Measurements from ENCODE around the gene SLC2A14.
A peak's percentile ranks its signal among the peaks of the same experiment; 100 is the strongest.
"Not testable (repeated sequence)": the region's sequence is repeated elsewhere in the genome, so short reads cannot be mapped to it uniquely, and the experiment has no call there.

Gene SLC2A14

DNA sequence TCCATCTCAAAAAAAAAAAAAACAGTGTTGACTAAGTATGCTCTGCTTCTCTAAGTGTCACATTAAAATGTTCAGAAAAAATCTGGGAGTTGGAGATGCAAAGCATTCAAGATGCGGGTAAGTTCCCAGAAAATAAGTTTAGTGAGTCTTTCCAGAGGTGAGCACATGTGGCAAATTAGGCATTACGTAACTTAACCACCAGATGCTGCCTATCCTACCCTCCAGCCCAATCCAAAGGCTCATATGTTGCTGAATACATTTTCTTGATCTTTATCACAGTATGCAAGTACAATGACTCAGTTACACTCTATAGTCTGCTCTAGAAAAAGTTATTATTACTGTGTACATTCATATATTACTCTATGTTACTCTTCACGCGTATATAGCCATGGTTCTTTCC lies 3.6 kb downstream of the SLC2A14 start:
- no peak for DNase-seq

DNA sequence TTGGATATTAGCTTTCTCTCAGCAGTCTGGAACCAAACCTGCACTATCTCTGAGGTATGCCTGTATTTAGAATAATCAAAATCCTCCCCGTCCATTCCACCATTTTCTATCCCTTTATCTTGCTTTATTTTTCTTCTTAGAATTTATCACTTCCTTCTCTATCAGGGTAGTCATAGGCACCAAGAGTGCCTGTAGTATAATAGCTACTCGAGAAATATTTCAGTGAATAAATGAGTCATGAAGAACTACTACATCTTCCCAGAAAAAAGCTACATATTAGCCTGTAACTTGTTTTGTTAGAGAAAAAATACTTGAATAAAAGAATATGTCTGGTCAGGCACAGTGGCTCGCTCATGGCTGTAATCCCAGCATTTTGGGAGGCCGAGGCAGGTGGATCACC lies 4.3 kb downstream of the SLC2A14 start:
- no peak for DNase-seq

DNA sequence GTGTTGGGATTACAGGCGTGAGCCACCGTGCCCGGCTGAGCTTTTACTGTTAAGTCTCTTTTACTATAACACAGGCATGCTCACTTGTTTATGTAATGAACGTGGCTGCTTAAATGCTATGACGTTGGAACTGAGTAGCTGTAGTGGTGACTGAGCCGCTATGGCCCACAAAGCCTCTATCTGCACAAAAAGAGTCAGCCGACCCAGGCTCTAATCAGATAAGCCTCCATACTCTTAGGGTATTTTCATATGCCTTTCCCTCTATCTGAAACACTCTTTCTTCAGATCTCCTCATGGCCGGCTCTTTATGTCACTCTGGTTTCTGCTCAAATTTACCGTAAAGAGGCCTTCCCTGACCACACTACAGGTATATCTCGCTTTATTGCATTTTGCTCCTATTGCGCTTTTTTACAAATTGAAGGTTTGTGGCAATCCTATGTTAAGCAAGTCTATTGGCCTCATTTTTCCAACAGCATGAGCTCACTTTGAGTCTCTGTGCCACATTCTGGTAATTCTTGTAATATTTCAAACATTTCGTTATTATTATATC lies 8.0 kb downstream of the SLC2A14 start:
- DNase-seq = no peak

DNA sequence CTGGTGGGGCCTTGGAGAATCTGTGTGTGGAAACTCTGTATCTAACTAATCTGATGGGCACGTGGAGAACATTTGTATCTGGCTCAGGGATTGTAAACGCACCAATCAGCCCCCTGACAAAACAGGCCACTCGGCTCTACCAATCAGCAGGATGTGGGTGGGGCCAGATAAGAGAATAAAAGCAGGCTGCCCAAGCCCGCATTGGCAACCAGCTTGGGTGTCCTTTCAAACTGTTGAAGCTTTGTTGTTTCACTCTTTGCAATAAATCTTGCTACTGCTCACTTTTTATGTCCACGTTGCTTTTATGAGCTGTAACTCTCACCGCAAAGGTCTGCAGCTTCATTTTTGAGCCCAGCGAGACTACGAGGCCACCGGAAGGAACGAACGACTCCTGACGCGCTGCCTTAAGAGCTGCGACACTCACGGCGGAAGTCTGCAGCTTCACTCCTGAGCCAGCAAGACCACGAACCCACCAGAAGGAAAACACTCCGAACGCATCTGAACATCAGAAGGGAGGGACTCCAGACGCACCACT lies 9.8 kb downstream of the SLC2A14 start:
- peak in 2 of 4 experiments; percentile 13 to 26 for DNase-seq

DNA sequence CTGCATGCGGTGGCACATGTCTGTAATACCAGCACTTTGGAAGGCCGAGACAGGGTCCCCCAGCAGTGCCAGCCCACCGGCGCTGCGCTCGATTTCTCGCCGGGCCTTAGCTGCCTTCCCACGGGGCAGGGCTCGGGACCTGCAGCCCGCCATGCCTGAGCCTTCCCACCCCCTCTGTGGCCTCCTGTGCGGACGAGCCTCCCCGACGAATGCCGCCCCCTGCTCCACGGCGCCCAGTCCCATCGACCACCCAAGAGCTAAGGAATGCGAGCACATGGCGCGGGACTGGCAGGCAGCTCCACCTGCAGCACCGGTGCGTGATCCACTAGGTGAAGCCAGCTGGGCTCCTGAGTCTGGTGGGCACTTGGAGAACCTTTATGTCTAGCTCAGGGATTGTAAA lies 10.4 kb downstream of the SLC2A14 start:
- DNase-seq = not testable (repeated sequence)

DNA sequence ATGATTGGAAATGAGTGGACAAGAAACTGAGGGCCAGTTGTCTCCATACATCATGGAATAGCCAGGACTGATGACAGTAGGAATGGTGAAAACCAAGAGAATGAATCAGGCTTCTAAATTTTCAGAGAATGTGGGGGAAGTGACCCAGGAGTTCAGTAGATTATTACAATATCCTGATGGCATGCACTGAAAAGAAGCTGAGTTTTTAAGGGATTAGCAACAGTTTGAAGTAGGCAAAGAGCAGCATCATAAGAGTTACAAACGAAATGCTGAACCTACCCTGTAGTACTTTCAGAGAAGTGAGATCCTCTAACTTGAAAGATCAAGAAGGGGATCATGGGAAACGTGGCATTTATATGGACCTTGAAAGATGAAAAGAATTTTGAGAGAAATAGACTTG lies 13.2 kb downstream of the SLC2A14 start:
- no peak for DNase-seq

DNA sequence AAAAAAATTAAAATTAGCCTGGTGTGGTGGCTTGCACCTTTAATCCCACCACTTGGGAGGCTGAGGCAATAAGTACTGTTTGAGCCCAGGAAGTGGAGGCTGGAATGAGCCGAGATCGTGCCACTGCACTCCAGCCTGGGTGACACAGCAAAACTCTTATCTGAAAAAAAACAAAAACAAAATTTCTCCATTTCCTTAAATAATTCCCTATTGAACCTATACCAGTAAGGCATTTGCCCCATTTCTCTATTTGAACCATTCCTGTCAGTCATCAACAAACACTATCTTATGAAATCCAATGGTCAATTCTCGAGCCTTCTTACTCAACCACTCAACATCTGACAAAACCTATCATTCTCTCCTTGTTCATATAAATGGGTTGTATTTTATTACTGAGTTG lies 14.7 kb downstream of the SLC2A14 start:
- peak in 1 of 4 experiments; percentile 39 for DNase-seq

DNA sequence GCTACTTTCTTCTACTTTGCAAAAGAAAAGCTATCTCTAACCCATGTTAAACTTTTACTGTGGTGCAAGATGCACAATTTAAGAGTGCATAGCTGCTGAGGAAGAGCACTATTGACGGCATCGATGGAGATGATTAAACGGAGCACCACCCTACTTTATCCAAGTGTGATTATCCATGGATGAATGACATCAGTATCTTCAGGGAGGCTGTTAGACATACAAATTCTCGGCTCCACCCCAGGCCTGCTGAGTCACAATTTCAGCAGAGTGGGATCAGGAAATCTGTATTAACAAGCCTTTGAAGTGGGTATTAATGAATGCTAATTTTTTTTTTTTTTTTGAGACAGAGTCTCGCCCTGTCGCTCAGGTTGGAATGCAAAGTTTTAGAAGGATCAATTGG lies 16.2 kb downstream of the SLC2A14 start:
- DNase-seq = no peak

DNA sequence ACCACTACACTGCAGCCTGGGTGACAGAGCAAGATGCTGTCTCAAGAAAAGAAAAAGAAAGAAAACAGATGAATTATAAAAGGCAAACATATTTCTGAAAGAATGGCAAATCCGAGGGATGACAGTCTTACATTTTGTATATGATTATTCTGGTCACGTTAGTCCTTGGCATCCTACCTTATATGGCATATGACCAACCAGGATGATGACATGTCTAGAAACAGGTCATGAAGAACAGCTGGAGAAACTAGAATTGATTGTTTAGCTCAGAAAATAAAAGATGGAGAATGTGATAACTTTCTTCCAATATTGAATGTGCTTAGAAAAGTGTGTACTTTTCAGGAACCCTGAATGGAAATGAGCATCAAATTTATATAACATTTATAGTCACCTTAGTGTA lies 19.2 kb downstream of the SLC2A14 start:
- DNase-seq = no peak

DNA sequence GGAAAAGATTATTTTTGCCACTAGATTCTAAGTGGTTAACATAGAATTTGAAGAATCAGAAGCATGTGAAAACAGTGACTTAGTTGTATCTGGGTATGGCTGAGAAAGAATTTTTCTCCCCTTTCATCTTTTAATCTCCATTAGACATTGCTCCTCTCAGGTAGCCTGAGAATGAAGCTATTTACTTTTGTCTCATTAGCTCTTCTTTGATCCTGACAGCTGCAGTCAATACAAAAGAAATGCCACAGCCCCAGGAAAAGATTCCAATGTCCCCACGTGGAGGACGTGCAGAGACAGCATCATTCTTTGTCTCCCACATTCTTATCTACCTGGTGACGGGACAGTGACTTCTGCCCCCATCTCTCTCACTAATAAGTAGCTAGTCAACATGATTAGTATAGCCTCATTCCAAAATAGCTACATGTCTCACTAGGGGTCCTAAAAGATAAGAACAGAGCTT lies 21.1 kb downstream of the SLC2A14 start:
- not testable (repeated sequence) for DNase-seq

DNA sequence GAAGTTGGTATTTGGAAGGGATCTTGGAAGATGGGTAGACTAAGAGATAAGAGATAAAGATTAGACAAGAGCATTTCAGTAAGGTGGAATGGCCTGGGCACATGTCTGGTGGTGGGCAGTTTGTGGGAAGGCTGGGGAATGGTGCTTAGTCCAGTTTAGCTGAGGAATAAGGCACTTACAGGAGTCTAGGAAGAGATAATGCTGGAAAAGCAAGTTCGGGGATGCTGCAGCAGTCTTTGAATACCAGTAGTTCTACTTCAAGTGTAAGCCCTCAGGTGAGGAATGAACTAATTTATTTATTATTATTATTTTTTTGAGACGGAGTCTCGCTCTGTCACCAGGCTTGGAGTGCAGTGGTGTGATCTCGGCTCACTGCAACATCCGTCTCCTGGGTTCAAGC lies 22.6 kb downstream of the SLC2A14 start:
- not testable (repeated sequence) for DNase-seq

DNA sequence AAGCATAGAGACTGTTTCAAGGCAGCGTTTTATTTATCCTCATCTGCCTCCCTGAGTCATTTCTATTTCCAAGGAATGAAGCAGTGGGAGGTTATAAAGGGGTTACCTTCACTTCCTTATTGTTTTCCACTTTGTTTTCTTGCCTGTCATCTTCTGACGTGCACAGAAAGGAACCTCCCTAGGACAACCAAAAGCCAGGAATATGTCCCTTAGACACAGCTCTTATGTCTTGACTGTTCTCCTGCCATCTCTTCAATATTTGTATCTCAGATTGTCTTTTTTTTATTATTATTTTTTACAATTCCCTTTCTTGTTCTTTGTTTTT lies 24.7 kb downstream of the SLC2A14 start:
- not testable (repeated sequence) for DNase-seq

DNA sequence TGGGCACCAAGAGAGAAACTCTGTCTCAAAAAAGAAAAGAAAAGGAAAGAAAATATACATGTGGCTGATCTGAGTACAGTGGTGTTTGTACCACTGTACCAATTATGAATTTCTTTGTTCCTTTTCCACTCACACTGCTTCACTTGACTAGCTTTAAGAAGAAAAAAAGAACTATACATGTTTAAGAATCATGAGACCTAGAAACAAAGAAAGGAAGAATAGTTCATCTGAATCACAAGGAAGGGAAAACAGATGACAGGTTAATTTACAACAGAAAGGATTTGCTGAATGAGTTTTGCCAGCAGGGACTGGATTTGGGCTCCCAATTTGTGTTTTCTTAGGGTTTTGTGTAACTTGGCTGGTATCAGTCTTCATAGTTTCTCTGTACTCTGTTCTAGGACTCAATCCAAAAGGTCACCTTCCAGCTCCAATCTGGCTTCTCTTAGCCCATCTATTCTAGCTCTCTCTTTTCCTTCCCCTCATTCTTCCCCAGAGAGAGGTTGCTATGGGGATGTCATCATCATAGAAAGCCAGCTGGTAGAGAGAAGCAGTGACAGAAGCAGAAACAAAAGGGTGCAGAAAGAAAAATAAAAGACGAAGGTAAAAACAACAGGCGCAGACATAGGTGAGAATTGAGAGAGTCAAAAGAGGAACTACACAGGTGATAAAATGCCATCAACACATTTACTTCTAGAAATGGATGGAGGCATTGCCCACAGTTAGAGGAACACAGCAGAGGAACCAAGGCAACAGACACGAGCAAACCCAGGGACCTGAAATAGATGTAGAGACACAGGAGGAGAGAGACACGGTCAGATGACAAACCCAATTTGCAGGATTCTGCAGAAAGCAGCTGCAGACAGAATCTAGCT lies 25.3 kb downstream of the SLC2A14 start:
- DNase-seq = not testable (repeated sequence)

DNA sequence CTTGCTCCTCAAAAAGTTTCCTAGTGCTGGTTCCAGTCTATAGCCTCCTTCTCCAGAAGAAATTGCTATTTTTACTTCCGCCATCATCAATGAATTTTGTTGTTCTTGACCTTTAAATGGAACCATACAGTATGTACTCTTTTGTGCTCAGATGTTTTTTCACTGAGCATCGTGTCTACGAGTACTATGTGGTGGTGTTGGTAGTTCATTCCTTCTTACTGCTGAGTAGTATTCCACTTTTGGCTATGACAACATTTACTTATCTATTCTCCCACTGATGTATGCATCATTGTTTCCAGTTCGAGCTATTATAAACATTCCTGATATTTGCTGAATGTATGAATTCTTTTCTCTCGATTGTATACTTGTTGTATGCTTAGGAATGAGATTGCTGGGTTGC lies 28.6 kb downstream of the SLC2A14 start:
- DNase-seq = no peak

DNA sequence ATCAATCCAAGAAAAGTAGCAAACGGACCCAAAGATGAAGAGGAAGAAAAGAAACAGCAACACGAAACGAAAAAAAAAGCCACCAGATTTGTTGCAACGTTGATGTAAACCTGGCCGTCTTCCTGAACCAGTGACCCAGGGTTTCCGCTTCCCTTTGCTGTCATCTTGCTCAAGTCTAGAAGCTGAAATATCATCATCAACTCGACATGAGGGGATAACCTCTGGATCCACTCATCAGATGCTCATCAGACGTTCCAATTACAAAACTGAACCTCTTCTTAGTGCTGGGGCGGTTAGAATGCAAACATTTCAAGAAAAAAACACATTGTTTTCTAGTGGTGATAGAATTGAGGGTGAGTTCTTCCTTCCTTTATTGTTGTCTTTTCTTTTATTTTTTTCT lies 29.1 kb downstream of the SLC2A14 start:
- peak; percentile 25 to 74 (median 31) for DNase-seq

DNA sequence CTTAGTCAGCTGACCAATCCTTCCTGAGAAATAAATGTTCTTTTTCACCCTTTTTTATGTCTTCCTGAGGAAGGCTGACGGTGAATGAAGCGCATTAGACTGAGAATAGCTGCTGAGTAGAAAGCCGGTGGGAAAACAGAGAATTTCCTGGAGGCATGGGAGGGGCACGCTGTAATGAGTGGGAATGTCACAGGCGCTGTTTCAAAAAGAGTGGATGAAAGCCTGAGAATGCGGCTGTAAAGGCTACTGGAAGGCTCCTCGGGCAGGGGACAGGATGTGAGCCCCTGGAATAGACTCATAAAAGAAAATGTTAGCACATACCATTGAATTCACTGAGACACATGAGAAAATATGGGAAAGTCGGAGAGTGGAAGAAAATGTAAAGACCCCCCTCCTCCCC lies 29.6 kb downstream of the SLC2A14 start:
- not testable (repeated sequence) for DNase-seq

DNA sequence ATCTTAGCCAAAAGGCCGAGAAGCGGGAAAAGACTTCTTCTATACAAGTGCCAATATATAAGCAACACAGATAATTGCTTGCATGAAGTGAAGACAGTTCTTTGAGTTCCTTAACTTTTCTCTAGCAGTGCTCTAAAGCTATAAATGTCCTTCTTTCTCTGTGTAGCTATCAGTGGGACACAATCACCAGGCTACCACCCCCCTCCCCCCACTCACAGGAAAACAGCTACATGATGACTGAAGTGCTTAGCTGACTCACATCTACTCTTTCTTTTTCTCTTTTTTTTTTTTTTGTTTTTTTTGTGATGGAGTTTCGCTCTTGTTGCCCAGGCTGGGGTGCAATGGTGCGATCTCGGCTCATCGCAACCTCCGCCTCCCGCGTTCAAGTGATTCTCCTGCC lies 30.3 kb downstream of the SLC2A14 start:
- DNase-seq = not testable (repeated sequence)

DNA sequence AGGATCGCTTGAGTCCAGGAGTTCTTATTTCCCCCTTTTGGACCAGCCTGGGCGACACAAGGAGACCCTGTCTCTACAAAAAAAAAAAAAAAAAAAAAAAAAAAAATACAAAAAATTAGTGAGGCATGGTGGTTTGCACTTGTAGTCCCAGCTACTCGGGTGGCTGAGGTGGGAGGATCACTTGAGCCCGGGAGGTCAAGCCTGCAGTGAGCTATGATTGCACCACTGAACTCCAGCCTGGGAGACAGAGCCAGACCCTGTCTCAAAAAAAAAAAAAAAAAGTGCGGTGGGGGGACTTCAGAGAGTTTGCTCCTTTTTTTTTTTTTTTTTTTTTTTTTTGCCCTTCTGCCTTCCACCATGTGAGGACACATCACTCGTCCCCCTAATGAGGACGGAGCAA lies 32.9 kb downstream of the SLC2A14 start:
- not testable (repeated sequence) for DNase-seq

DNA sequence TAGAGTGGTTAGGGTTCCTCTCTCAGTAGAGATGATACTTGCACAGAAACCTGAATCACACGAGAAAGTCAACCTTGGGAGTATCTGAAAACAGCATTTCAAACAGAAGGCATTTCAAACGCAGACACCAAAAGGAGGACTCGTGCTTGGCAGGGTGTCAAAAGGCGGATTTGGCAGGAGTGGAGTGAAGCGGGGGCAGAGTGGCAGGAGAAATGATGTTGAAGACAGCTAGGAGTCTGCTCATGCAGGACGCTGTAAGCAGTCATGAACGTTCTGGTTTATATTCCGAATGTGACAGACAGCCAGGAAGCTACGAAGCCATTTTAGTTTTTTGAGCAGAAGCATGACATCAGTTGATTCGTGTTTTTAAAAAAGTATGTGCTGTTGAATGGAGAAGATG lies 33.5 kb downstream of the SLC2A14 start:
- not testable (repeated sequence) for DNase-seq

DNA sequence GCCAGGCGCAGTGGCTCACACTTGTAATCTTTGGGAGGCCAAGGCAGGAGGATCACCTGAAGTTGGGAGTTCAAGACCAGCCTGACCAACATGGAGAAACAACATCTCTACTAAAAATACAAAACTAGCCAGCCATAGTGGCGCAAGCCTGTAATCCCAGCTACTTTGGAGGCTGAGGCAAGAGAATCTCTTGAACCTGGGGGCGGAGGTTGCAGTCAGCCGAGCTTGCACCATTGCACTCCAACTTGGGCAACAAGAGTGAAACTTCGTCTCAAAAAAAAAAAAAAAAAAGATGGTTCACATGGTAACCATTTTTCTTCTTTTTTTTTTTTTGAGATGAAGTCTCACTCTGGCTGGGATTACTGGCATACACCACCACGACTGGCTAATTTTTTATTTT lies 35.3 kb downstream of the SLC2A14 start:
- peak; percentile 70 to 87 (median 76) for DNase-seq

DNA sequence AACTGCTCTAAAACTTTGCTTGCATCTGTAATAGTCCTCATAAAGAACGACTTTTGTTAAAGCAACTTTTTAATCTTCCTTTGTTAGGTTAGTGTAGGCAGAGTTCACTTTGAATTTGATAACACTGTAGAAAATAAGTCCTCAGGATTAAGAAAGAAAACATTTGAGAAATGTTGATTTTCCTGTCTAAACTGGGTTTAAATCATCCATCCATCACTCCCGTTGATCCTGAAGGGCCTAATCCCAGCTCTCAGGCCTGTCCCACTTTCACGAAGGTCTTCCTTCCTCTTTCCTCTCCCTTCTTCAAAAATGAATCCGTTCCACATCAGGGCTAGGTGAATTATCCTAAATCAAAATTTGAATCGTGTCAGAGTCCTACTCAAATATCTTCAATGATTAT lies 36.9 kb downstream of the SLC2A14 start:
- DNase-seq = no peak

DNA sequence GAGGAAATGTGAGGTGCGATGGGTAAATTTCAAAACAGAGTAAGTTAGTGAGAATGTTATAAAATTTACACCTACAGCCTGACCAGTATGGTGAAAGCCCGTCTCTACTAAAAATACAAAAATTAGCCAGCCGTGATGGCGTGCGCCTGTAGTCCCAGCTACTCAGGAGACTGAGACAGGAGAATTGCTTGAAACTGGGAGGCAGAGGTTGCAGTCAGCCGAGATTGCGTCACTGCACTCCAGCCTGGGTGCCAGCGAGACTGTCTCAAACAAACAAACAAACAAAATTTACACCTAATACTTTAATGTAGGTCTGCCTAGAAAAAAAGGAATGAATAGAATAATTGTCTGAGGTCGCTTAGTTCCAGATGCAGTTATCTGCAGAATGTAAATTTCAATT lies 37.6 kb downstream of the SLC2A14 start:
- no peak for DNase-seq

DNA sequence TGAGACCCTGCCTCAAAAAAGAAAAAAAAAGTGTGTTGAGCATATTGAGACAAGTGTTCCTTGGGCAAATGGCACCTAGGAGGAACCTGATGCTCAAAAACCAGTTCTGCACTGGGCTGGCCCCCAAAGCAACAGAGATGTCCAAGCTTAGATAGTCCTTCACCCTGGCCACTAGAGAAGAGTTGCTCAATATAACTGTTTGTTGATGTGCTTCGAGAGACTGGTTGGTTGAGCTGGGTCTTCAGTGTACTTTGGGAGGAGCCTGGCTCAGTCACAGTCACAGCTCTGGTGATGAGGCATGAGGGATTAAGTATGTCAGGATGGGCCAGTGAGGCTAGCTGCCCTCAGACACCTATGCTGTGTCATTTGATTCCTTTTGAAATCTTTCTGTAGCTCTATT lies 38.0 kb downstream of the SLC2A14 start:
- DNase-seq = peak in 3 of 4 experiments; percentile 7 to 34 (median 18)

DNA sequence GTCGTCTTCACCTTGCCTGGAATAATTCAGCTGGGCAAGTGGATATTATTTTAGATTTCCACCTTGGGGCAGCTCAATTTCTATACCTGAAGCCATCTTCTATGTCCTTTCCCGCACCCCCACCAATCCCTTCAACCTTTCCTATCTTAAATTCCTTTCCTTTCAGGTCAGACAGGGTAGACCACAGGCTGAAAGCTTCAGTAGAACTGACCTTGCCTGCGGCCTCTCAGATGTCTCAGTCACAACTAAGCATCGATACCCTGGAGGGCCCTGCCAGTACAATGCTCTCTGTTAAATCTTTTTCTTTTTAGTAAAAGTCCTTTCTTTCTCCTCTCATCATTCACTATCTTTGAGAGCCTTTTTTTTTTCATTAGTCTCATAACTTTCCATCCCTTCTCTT lies 38.9 kb downstream of the SLC2A14 start:
- DNase-seq = no peak

Data from suppressor macrophage (primary cell).